K562 (cell line): ENCODE results near the gene C10orf95. TPM values are rescaled to one million over a fixed set of nuclear protein-coding genes. Genes with fewer than 3 reads are reported as not detected.

Experiments
- ATAC-seq: fragments of 200-7000 bp; cut with Tn5 transposase; 3 replicates; pipeline ENCODE4 v1.9.1; 2020; ENCODE audit warnings: moderate library complexity
- BruUV-seq: library from RNA; stranded (reverse); fragments of 400-500 nt; replicated peaks from 2 replicates; lab custom pipeline; 2021; lab: Mats Ljungman, UMichigan
- CTCF ChIA-PET: fragments of 300-600 bp; formaldehyde crosslinking; extraction: SDS; loops from one replicate; lab custom pipeline; 2021; ENCODE audit warnings: low intra/inter-chr PET ratio; lab: Yijun Ruan, JAX
- POLR2A ChIA-PET: fragments of 300-600, 350-650 bp; sonication (Branson Sonifier 250); formaldehyde crosslinking; extraction: SDS; loops from one replicate; lab custom pipeline; 2021; ENCODE audit warnings: antibody characterized with exemption, inconsistent platforms; lab: Yijun Ruan, JAX
- DNase-seq, 4 experiments: peaks; one replicate each; pipeline versions ENCODE4 v3.0.0 to v3.0.0-alpha.2; 2011 to 2018; ENCODE audit warnings: low spot score in 3 of 4, mixed read lengths in 3 of 4; ENCODE audit errors: extremely low read depth in 1 of 4
- FAIRE-seq: peaks from 2 replicates; lab custom pipeline; 2011; peaks lifted over from hg19 to GRCh38; lab: Jason Lieb, UNC
- H2AFZ ChIP-seq: 2 replicates; pipeline ENCODE4 v1.6.0; 2011; ENCODE audit warnings: low read depth, low read length, control low read depth, inconsistent platforms
- H3K27ac ChIP-seq: fragments of 200-600 bp; 3 replicates; pipeline ENCODE4 v1.8.0; 2011; ENCODE audit warnings: low read depth, mild to moderate bottlenecking, control low read depth, inconsistent platforms, low read length, moderate library complexity, mixed read lengths; ENCODE audit errors: extremely low read depth
- H3K27me3 ChIP-seq, 2 experiments: fragments of 300-600 bp in 1 of 2; 2 replicates in 1 of 2; 3 replicates in 1 of 2; pipeline versions ENCODE4 v1.6.0 to v1.8.0; 2011; ENCODE audit warnings: inconsistent platforms in 2 of 2, low read length in 2 of 2, mild to moderate bottlenecking in 1 of 2, mixed read lengths in 1 of 2, moderate library complexity in 1 of 2; ENCODE audit not compliant: control insufficient read depth in 2 of 2, insufficient read depth in 2 of 2
- H3K36me3 ChIP-seq: fragments of 300-600 bp; 3 replicates; pipeline ENCODE4 v1.8.0; 2011; ENCODE audit warnings: mild to moderate bottlenecking, low read length, inconsistent platforms; ENCODE audit not compliant: control insufficient read depth, insufficient read depth
- H3K4me1 ChIP-seq, 2 experiments: fragments of 200-600 bp in 1 of 2; replicated peaks in 1 of 2; 2 replicates in 1 of 2; 3 replicates in 1 of 2; pipeline versions ENCODE4 v1.5.1 to v1.8.0; 2011; ENCODE audit warnings: inconsistent platforms in 2 of 2, low read length in 2 of 2, mild to moderate bottlenecking in 1 of 2, mixed read lengths in 1 of 2, moderate library complexity in 1 of 2; ENCODE audit not compliant: control insufficient read depth in 2 of 2, insufficient read depth in 2 of 2
- H3K4me2 ChIP-seq: 2 replicates; pipeline ENCODE4 v1.6.1; 2011; ENCODE audit warnings: low read length, control low read depth, inconsistent platforms, mixed read lengths; ENCODE audit not compliant: insufficient read depth
- H3K4me3 ChIP-seq: fragments of 200-600 bp; sonication (generic), shearing (Covaris generic); 2 replicates; pipeline ENCODE4 v1.5.1; 2016; ENCODE audit warnings: control low read depth, inconsistent platforms
- H3K79me2 ChIP-seq: fragments of 200-600 bp; 3 replicates; pipeline ENCODE4 v1.8.0; 2011; ENCODE audit warnings: low read length, inconsistent platforms; ENCODE audit not compliant: control insufficient read depth, insufficient read depth
- H3K9ac ChIP-seq, 2 experiments: 2 replicates each; pipeline versions ENCODE4 v1.6.0 to v1.6.1; 2011; ENCODE audit warnings: low read depth in 2 of 2, low read length in 2 of 2, control low read depth in 1 of 2, inconsistent platforms in 1 of 2, mild to moderate bottlenecking in 1 of 2, mixed read lengths in 1 of 2; ENCODE audit not compliant: insufficient read depth in 1 of 2
- H3K9me1 ChIP-seq: one replicate; pipeline ENCODE4 v1.6.0; 2011; ENCODE audit warnings: inconsistent platforms, mild to moderate bottlenecking, low read length, moderate library complexity; ENCODE audit not compliant: control insufficient read depth, insufficient read depth
- H3K9me3 ChIP-seq: replicated peaks from 2 replicates; pipeline ENCODE4 v1.5.1; 2011; ENCODE audit warnings: low read depth, low read length, inconsistent platforms; ENCODE audit not compliant: control insufficient read depth, insufficient read depth
- H4K20me1 ChIP-seq: replicated peaks from 2 replicates; pipeline ENCODE4 v1.6.1; 2011; ENCODE audit warnings: low read length, inconsistent platforms, mixed read lengths; ENCODE audit not compliant: control insufficient read depth, insufficient read depth
- POLR2G ChIP-seq: fragments of 200-400 bp; formaldehyde crosslinking; IDR thresholded peaks from 2 replicates; pipeline ENCODE4 v1.6.1; 2017; ENCODE audit warnings: low read depth, mild to moderate bottlenecking, antibody characterized with exemption, low read length, moderate library complexity
- WGBS: fragments of 100-300 bp; shearing (Covaris generic); methylation state at CpG from one replicate; pipeline ENCODE4 v1.1.6; 2016; ENCODE audit warnings: low coverage, mixed read lengths; ENCODE audit not compliant: insufficient coverage; ENCODE audit errors: missing lambda C conversion rate; 5-methylcytosine and 5-hydroxymethylcytosine counted together
- in situ Hi-C: fragments of 300-500 bp; cut with MboI; formaldehyde crosslinking; loops from 4 replicates; pipeline ENCODE4 v1.15.0; 2018; ENCODE audit warnings: inconsistent platforms, mixed read lengths
- intact Hi-C: fragments of 100-400 bp; cut with micrococcal nuclease; formaldehyde crosslinking; loops from 2 replicates; pipeline ENCODE4 v1.14.2; 2022
- polyA plus RNA-seq, 8 experiments: library from polyadenylated mRNA; depleted of rRNA in 4 of 8; stranded (reverse) in 5 of 8; unstranded in 3 of 8; fragments of >200 nt; fragmentation: Nextera tagmentation in 2 of 8; fragmentation: Illumina TruSeq in 1 of 8; extraction: Ambion mirVana in 2 of 8; extraction: Trizol in 1 of 8; gene quantifications; 2 replicates each; pipeline versions ENCODE4 v1.2.1 to v1.2.3, GENCODE V29; 2011 to 2014; ENCODE audit warnings: inconsistent platforms in 1 of 8, missing spikeins in 1 of 8
- total RNA-seq, 7 experiments: library from RNA; depleted of rRNA in 6 of 7; stranded (reverse); fragments of >200 nt in 6 of 7; fragmentation: Illumina TruSeq in 2 of 7; extraction: Trizol in 2 of 7; gene quantifications; 2 replicates each; pipeline versions ENCODE4 v1.2.1 to v1.2.3, GENCODE V29; 2011 to 2021; ENCODE audit warnings: low replicate concordance in 1 of 7
- TF ChIP-seq, protein P1 (sequence below): IDR thresholded peaks from 2 replicates; pipeline ENCODE4 v1.6.1; 2016; ENCODE audit warnings: missing genetic modification characterization, missing compliant biosample characterization

Gene C10orf95
- total and polyA plus RNA-seq, 9 of the 15 experiments (the other 6 are each of a cell fraction or from before 2014, with no cell fraction given) = 0.03 to 0.41 (median 0.17) TPM; not detected in 1

DNA sequence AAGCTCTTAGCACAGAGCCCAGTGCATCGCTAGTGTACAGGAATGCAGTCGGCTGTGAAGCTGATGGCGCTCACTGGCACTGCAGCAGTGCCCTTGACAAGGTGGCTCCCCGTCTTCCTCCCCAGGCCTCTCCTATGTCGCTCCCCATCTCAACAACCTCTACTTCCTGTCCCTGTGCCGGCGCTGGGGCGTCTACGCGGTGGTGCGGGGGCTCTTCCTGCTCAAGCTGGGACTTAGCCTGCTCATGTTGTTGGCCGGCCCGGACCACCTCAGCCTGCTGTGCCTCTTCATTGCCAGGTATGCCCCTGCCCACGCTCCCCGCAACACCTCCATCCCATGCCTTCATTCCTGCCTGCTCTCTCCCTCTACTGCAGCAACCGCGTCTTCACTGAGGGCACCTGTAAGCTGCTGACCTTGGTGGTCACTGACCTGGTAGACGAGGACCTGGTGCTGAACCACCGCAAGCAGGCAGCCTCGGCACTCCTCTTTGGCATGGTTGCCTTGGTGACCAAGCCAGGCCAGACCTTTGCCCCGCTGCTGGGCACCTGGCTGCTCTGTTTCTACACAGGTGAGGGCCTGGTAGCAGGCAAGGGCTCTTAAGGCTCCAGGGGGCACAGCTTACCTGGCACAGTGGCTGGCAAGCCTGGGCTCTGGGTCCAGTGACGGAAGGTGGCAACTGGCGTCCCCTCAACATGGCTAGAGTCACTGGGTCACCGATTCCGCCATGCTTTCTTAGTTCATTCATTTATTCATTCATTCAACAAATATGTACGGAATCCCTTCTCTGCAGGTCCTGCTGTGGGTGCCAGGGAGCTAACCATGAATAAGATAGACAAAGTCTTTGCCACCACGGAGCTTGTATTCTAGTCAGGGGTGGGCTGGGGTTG is 22.3 kb upstream of the C10orf95 start:
- ChIA-PET POLR2A (interaction anchor here (0.6 to 2.1 kb wide), 3 partner anchors 11 to 319 kb away, joined by 3 to 7 read pairs (median 5); no protein-coding TSS in a partner anchor), CTCF (no interaction called here)
- Histone ChIP-seq H4K20me1 (no peaks in the 10 kb centered on the region), H2AFZ (no peak overlapping the region), H3K9me1 (no peaks in the 10 kb centered on the region), H3K4me1 (peaks cover under 1 to 8% of the 10 kb centered on the region in 2 experiments; a peak in 4 of 5 replicates), H3K27me3 (no peaks in the 10 kb centered on the region), H3K4me2 (no peak overlapping the region), H3K79me2 (no peaks in the 10 kb centered on the region), H3K9ac (no peak overlapping the region; a peak in 1 of 4 replicates), H3K27ac (no peak overlapping the region), H3K36me3 (0 out of 3 replicates have a peak, but pooled peaks cover 4% of the 10 kb centered on the region), H3K9me3 (no peaks in the 10 kb centered on the region), H3K4me3 (no peak overlapping the region)
- WGBS = 88% methylated on average over 17 of the region's 27 CpGs
- DNase-seq = no peak
- TF ChIP-seq POLR2G = peak; percentile 25; the same call in 1 of the 2 replicates
- TF ChIP-seq, protein P1, sequence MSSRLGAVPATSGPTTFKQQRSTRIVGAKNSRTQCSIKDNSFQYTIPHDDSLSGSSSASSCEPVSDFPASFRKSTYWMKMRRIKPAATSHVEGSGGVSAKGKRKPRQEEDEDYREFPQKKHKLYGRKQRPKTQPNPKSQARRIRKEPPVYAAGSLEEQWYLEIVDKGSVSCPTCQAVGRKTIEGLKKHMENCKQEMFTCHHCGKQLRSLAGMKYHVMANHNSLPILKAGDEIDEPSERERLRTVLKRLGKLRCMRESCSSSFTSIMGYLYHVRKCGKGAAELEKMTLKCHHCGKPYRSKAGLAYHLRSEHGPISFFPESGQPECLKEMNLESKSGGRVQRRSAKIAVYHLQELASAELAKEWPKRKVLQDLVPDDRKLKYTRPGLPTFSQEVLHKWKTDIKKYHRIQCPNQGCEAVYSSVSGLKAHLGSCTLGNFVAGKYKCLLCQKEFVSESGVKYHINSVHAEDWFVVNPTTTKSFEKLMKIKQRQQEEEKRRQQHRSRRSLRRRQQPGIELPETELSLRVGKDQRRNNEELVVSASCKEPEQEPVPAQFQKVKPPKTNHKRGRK = no peak
- BruUV-seq = no TSS peak
- intact Hi-C loops = no loop called here
- no peak for ATAC-seq
- in situ Hi-C loops = no loop called here
- FAIRE-seq = no peak
